A673 (cell line): ENCODE data around the gene INPP5A. TPM values are rescaled to one million over a fixed set of nuclear protein-coding genes. Genes with fewer than 3 reads are reported as not detected.

Experiments
- BruUV-seq: library from RNA; stranded (reverse); fragments of 400-500 nt; replicated peaks from 2 replicates; lab custom pipeline; 2021; lab: Mats Ljungman, UMichigan
- CTCF ChIA-PET: fragments of 300-600 bp; sonication (Branson Sonifier 250); formaldehyde crosslinking; loops from one replicate; lab custom pipeline; 2022; ENCODE audit warnings: antibody characterized with exemption; lab: Charles Lee
- POLR2A ChIA-PET: fragments of 300-600 bp; sonication (Branson Sonifier 250); formaldehyde crosslinking; loops from one replicate; lab custom pipeline; 2022; ENCODE audit warnings: antibody characterized with exemption; ENCODE audit not compliant: low non-redundant PET; lab: Charles Lee
- DNase-seq: peaks from one replicate; pipeline ENCODE4 v3.0.0-alpha.2; 2015; ENCODE audit warnings: low spot score
- H3K27ac ChIP-seq: fragments of 200-600 bp; sonication (generic); 2 replicates; pipeline ENCODE4 v1.5.1; 2016; ENCODE audit warnings: mixed run types, low read depth, mild to moderate bottlenecking, mixed read lengths, antibody characterized with exemption, low read length; ENCODE audit not compliant: poor library complexity, severe bottlenecking
- H3K27me3 ChIP-seq: fragments of 200-600 bp; sonication (generic); replicated peaks from 2 replicates; pipeline ENCODE4 v1.6.1; 2017; ENCODE audit warnings: mixed run types, low read depth, mild to moderate bottlenecking, mixed read lengths, antibody characterized with exemption, low read length; ENCODE audit not compliant: insufficient read depth, poor library complexity
- H3K36me3 ChIP-seq: fragments of 200-600 bp; sonication (generic); 2 replicates; pipeline ENCODE4 v1.6.1; 2016; ENCODE audit warnings: mixed run types, mild to moderate bottlenecking, mixed read lengths, antibody characterized with exemption, low read length; ENCODE audit not compliant: insufficient read depth, poor library complexity, severe bottlenecking
- H3K4me1 ChIP-seq: fragments of 200-600 bp; sonication (generic); 2 replicates; pipeline ENCODE4 v1.6.1; 2017; ENCODE audit warnings: mixed run types, mild to moderate bottlenecking, mixed read lengths, antibody characterized with exemption, low read length; ENCODE audit not compliant: insufficient read depth, poor library complexity, severe bottlenecking
- H3K4me3 ChIP-seq: fragments of 200-600 bp; sonication (generic); 2 replicates; pipeline ENCODE4 v1.5.1; 2016; ENCODE audit warnings: low read depth, mixed run types, mild to moderate bottlenecking, mixed read lengths, low read length; ENCODE audit not compliant: poor library complexity, severe bottlenecking
- H3K9me3 ChIP-seq: fragments of 200-600 bp; sonication (generic); 2 replicates; pipeline ENCODE4 v1.6.1; 2016; ENCODE audit warnings: mixed run types, low read depth, mild to moderate bottlenecking, mixed read lengths, antibody characterized with exemption, low read length; ENCODE audit not compliant: poor library complexity, severe bottlenecking
- CTCF ChIP-seq: fragments of 300-800, 200-600 bp; sonication (generic); conservative IDR thresholded peaks from 2 replicates; pipeline ENCODE4 v1.5.1; 2017; ENCODE audit warnings: low read depth, mild to moderate bottlenecking, antibody characterized with exemption, low read length, moderate library complexity, mixed read lengths
- EZH2 ChIP-seq: fragments of 200-600 bp; sonication (generic); IDR thresholded peaks from 2 replicates; pipeline ENCODE4 v1.6.1; 2017; ENCODE audit warnings: borderline replicate concordance, low read depth, mild to moderate bottlenecking, mixed read lengths, antibody characterized with exemption, low read length; ENCODE audit not compliant: poor library complexity, severe bottlenecking
- intact Hi-C: fragments of 100-400 bp; cut with micrococcal nuclease; formaldehyde crosslinking; loops from one replicate; pipeline ENCODE4 v1.10.0; 2022; ENCODE audit not compliant: unreplicated experiment
- total RNA-seq: library from RNA; stranded (reverse); gene quantifications from 2 replicates; pipeline ENCODE4 v1.2.3, GENCODE V29; 2021

Gene INPP5A
- total RNA-seq, 1 experiment from 2014 or later = 21.8 TPM

- ChIA-PET POLR2A (no interaction called here), CTCF (no interaction called here)
- H3K36me3 ChIP-seq = no peaks in the 10 kb centered on the region
- no peak overlapping the region for H3K27ac ChIP-seq
- no TSS peak for BruUV-seq
- no peaks in the 10 kb centered on the region for H3K4me1 ChIP-seq
- no peak for DNase-seq
- intact Hi-C loops = loop anchor here (10.0 kb wide), 1 partner anchor 134 kb away; no protein-coding TSS in a partner anchor
- TF ChIP-seq EZH2 (no peak), CTCF (no peak)
- peaks cover 5% of the 10 kb centered on the region for H3K27me3 ChIP-seq
- H3K4me3 ChIP-seq = no peak overlapping the region
- no peaks in the 10 kb centered on the region for H3K9me3 ChIP-seq
These were observed 122.8 kb downstream of the INPP5A start for GRCh38 chr10:132660385-132660784.

- Histone ChIP-seq H3K27ac (no peak overlapping the region), H3K4me3 (no peak overlapping the region), H3K36me3 (no peaks in the 10 kb centered on the region), H3K9me3 (no peaks in the 10 kb centered on the region), H3K4me1 (peaks cover 13% of the 10 kb centered on the region), H3K27me3 (peaks cover 5% of the 10 kb centered on the region)
- TF ChIP-seq CTCF (no peak), EZH2 (no peak)
- intact Hi-C loops = loop anchor here (10.0 kb wide), 1 partner anchor 132 kb away; no protein-coding TSS in a partner anchor
- no peak for DNase-seq
- ChIA-PET POLR2A (no interaction called here), CTCF (no interaction called here)
- BruUV-seq = no TSS peak
These were observed 124.8 kb downstream of the INPP5A start for GRCh38 chr10:132662186-132662920.

- Histone ChIP-seq H3K4me3 (no peak overlapping the region), H3K27me3 (peaks cover 5% of the 10 kb centered on the region), H3K4me1 (peaks cover 25% of the 10 kb centered on the region), H3K27ac (no peak overlapping the region), H3K36me3 (no peaks in the 10 kb centered on the region), H3K9me3 (no peaks in the 10 kb centered on the region)
- ChIA-PET CTCF (no interaction called here), POLR2A (no interaction called here)
- BruUV-seq = no TSS peak
- intact Hi-C loops = loop anchor here (10.0 kb wide), 1 partner anchor 131 kb away; no protein-coding TSS in a partner anchor
- TF ChIP-seq EZH2 = no peak
- no peak for TF ChIP-seq CTCF
- no peak for DNase-seq
These were observed 126.2 kb downstream of the INPP5A start for GRCh38 chr10:132663666-132664365.
